ENCODE measurements around the gene ZNF786. TPM values are rescaled to one million over a fixed set of nuclear protein-coding genes. Genes with fewer than 3 reads are reported as not detected.
"Not testable (repeated sequence)": the region's sequence is repeated elsewhere in the genome, so short reads cannot be mapped to it uniquely, and the experiment has no call there.

The ZNF786 gene
- total RNA-seq, 1 experiment from 2014 or later = 4.2 TPM

- intact Hi-C loops (cut with micrococcal nuclease) = no loop called here
- ChIA-PET CTCF (no interaction called here), POLR2A (ENCODE audit: unreplicated experiment) (no interaction called here)
- H3K36me3 ChIP-seq (ENCODE audit: low read depth, low read length) = no peaks in the 10 kb centered on the region
- ATAC-seq (no peak), DNase-seq (no peak)
- no peaks in the 10 kb centered on the region for H3F3A ChIP-seq (ENCODE audit: low read length, unreplicated experiment)
- H3K79me2 ChIP-seq (ENCODE audit: low read length) = no peaks in the 10 kb centered on the region
- H3K4me3 ChIP-seq (ENCODE audit: low read length) = no peak overlapping the region
- H3K9me2 ChIP-seq (replicated peaks; ENCODE audit: low read length) = no peaks in the 10 kb centered on the region
- TF ChIP-seq EZH2 (IDR thresholded peaks at IDR 0.05; ENCODE audit: low read length, unreplicated experiment) = no peak
- no peak for TF ChIP-seq EZH2phosphoT487 (IDR thresholded peaks at IDR 0.05; ENCODE audit: borderline replicate concordance, low read length)
- TF ChIP-seq, protein P1, sequence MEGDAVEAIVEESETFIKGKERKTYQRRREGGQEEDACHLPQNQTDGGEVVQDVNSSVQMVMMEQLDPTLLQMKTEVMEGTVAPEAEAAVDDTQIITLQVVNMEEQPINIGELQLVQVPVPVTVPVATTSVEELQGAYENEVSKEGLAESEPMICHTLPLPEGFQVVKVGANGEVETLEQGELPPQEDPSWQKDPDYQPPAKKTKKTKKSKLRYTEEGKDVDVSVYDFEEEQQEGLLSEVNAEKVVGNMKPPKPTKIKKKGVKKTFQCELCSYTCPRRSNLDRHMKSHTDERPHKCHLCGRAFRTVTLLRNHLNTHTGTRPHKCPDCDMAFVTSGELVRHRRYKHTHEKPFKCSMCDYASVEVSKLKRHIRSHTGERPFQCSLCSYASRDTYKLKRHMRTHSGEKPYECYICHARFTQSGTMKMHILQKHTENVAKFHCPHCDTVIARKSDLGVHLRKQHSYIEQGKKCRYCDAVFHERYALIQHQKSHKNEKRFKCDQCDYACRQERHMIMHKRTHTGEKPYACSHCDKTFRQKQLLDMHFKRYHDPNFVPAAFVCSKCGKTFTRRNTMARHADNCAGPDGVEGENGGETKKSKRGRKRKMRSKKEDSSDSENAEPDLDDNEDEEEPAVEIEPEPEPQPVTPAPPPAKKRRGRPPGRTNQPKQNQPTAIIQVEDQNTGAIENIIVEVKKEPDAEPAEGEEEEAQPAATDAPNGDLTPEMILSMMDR (conservative IDR thresholded peaks at IDR 0.05; ENCODE audit: low read depth, low read length) = no peak
- no peaks in the 10 kb centered on the region for H3K9me3 ChIP-seq (ENCODE audit: low read length)
- H3K27ac ChIP-seq (ENCODE audit: low read length) = no peak overlapping the region
- no peak overlapping the region for H3K9ac ChIP-seq (ENCODE audit: low read length)
- H4K20me1 ChIP-seq (ENCODE audit: low read length) = no peaks in the 10 kb centered on the region
- H3K4me1 ChIP-seq (ENCODE audit: insufficient read depth, low read length) = no peaks in the 10 kb centered on the region
- BruUV-seq (replicated peaks) = no TSS peak
- no peaks in the 10 kb centered on the region for H3K27me3 ChIP-seq (ENCODE audit: low read length)
- H3K4me2 ChIP-seq (ENCODE audit: low read length) = no peak overlapping the region
- H2AFZ ChIP-seq (ENCODE audit: low read length) = no peak overlapping the region
Measured at GRCh38 chr7:149036676-149037075, 53.8 kb downstream of the ZNF786 start.

DNA sequence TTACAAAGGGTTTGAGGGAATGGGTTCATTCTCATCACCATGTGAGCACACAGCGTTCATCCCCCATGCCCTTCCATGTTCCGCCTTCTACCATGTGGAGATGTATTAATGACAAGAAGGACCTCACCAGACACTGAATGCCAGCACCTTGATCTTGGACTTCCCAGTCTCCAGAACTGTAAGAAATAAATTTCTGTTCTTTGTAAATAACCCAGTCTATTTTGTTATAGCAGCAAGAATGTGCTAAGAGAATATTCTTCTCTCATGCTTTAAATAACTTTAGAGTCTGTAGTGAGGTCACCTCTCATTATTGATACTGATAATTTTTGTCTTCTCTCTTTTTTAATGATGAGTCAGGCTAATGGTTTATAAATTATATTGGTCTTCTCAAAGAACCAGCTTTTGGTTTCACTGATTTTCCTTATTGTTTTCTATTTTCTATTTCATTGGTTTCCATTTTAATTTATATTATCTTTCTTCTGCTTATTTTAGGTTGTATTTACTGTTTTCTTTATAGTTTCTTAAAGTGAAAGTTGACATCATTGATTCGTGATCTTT lies 59.1 kb downstream of the ZNF786 start:
- Histone ChIP-seq H3K9ac (ENCODE audit: low read length) (no peak overlapping the region), H3F3A (ENCODE audit: low read length, unreplicated experiment) (no peaks in the 10 kb centered on the region), H3K27ac (ENCODE audit: low read length) (no peak overlapping the region), H3K4me2 (ENCODE audit: low read length) (no peak overlapping the region), H4K20me1 (ENCODE audit: low read length) (no peaks in the 10 kb centered on the region), H3K36me3 (ENCODE audit: low read depth, low read length) (no peaks in the 10 kb centered on the region), H2AFZ (ENCODE audit: low read length) (no peak overlapping the region), H3K9me3 (ENCODE audit: low read length) (no peaks in the 10 kb centered on the region), H3K79me2 (ENCODE audit: low read length) (peaks cover 19% of the 10 kb centered on the region), H3K9me2 (replicated peaks; ENCODE audit: low read length) (no peaks in the 10 kb centered on the region), H3K4me3 (ENCODE audit: low read length) (no peak overlapping the region), H3K4me1 (ENCODE audit: insufficient read depth, low read length) (peaks cover 12% of the 10 kb centered on the region), H3K27me3 (ENCODE audit: low read length) (no peaks in the 10 kb centered on the region)
- no TSS peak for BruUV-seq (replicated peaks)
- TF ChIP-seq EZH2 (IDR thresholded peaks at IDR 0.05; ENCODE audit: low read length, unreplicated experiment) (no peak), EZH2phosphoT487 (IDR thresholded peaks at IDR 0.05; ENCODE audit: borderline replicate concordance, low read length) (no peak)
- TF ChIP-seq, protein P1 (conservative IDR thresholded peaks at IDR 0.05; ENCODE audit: low read depth, low read length) = no peak
- ATAC-seq = no peak
- no peak for DNase-seq
- CTCF ChIA-PET = no interaction called here
- intact Hi-C loops (cut with micrococcal nuclease) = no loop called here
- POLR2A ChIA-PET (ENCODE audit: unreplicated experiment) = interaction anchor here (0.7 kb wide), 1 partner anchor 33 kb away, joined by 6 read pairs; no protein-coding TSS in a partner anchor

DNA sequence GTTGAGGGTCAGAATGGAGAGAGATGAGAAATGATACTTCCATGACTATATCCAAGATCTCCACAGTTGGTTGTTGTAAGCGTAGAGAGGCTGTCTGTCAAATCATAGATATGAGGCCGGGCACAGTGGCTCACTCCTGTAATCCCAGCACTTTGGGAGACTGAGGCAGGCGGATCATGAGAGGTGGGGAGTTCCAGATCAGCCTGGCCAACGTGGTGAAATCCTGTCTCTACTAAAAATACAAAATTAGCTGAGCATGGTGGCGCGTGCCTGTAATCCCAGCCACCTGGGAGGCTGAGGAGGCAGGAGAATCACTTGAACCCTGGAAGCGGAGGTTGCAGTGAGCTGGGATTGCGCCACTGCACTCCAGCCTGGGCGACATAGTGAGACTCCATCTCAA lies 60.1 kb downstream of the ZNF786 start:
- POLR2A ChIA-PET (ENCODE audit: unreplicated experiment); H3K9me3 ChIP-seq (ENCODE audit: low read length); H3F3A ChIP-seq (ENCODE audit: low read length, unreplicated experiment); H3K27me3 ChIP-seq (ENCODE audit: low read length); DNase-seq; ATAC-seq; H4K20me1 ChIP-seq (ENCODE audit: low read length); H3K27ac ChIP-seq (ENCODE audit: low read length); H3K9me2 ChIP-seq (replicated peaks; ENCODE audit: low read length); H2AFZ ChIP-seq (ENCODE audit: low read length); H3K9ac ChIP-seq (ENCODE audit: low read length); intact Hi-C loops (cut with micrococcal nuclease); H3K4me2 ChIP-seq (ENCODE audit: low read length); CTCF ChIA-PET; BruUV-seq (replicated peaks); H3K4me3 ChIP-seq (ENCODE audit: low read length); H3K36me3 ChIP-seq (ENCODE audit: low read depth, low read length): not testable (repeated sequence)
- Histone ChIP-seq H3K4me1 (ENCODE audit: insufficient read depth, low read length) (peaks cover 12% of the 10 kb centered on the region), H3K79me2 (ENCODE audit: low read length) (peaks cover 29% of the 10 kb centered on the region)
